IgD-negative memory B cell (primary cell): ENCODE results near the gene PTGER3. TPM values are rescaled to one million over a fixed set of nuclear protein-coding genes. Genes with fewer than 3 reads are reported as not detected.
"Not testable (repeated sequence)": the region's sequence is repeated elsewhere in the genome, so short reads cannot be mapped to it uniquely, and the experiment has no call there.

Experiments used
- H3K27ac Mint-ChIP-seq, 3 donors: one replicate each; pipeline ENCODE4 v1.8.0; 2020 to 2022; ENCODE audit warnings: mild to moderate bottlenecking in 3 of 3, mixed read lengths in 3 of 3, moderate library complexity in 1 of 3
- H3K27me3 Mint-ChIP-seq: one replicate; pipeline ENCODE4 v1.8.0; 2021; ENCODE audit warnings: mixed read lengths
- H3K36me3 Mint-ChIP-seq: one replicate; pipeline ENCODE4 v1.8.0; 2020; ENCODE audit warnings: mild to moderate bottlenecking, mixed read lengths
- H3K4me1 Mint-ChIP-seq, 3 donors: one replicate each; pipeline ENCODE4 v1.8.0; 2020 to 2022; ENCODE audit warnings: mixed read lengths in 3 of 3, mild to moderate bottlenecking in 1 of 3
- H3K4me3 Mint-ChIP-seq, 4 donors: one replicate each; pipeline ENCODE4 v1.8.0; 2020 to 2022; ENCODE audit warnings: mild to moderate bottlenecking in 4 of 4, mixed read lengths in 4 of 4, moderate library complexity in 3 of 4
- H3K9me3 Mint-ChIP-seq, 3 donors: one replicate each; pipeline ENCODE4 v1.8.0; 2020 to 2021; ENCODE audit warnings: mixed read lengths in 3 of 3, mild to moderate bottlenecking in 1 of 3
- polyA plus RNA-seq: library from polyadenylated mRNA; unstranded; fragments of 300-500 nt; fragmentation: Illumina TruSeq; gene quantifications from one replicate; pipeline ENCODE4 v1.2.3, GENCODE V29; 2021

PTGER3 gene
- polyA plus RNA-seq, 1 donor from 2014 or later = not detected

- Mint-ChIP-seq H3K27ac (no peak overlapping the region), H3K4me3 (no peak overlapping the region), H3K4me1 (no peaks in the 10 kb centered on the region), H3K9me3 (no peaks in the 10 kb centered on the region), H3K27me3 (peaks cover 5% of the 10 kb centered on the region), H3K36me3 (no peaks in the 10 kb centered on the region)
Measured at GRCh38 chr1:71001624-71002023, 46.0 kb downstream of the PTGER3 start.

GRCh38 chr1:70997793-70998192, 49.8 kb downstream of the PTGER3 start:
- H3K36me3 Mint-ChIP-seq = no peaks in the 10 kb centered on the region
- no peak overlapping the region for H3K27ac Mint-ChIP-seq
- no peaks in the 10 kb centered on the region for H3K9me3 Mint-ChIP-seq
- H3K27me3 Mint-ChIP-seq = peaks cover 7% of the 10 kb centered on the region
- H3K4me1 Mint-ChIP-seq = no peaks in the 10 kb centered on the region
- no peak overlapping the region for H3K4me3 Mint-ChIP-seq

GRCh38 chr1:70994753-70995268, 52.8 kb downstream of the PTGER3 start:
- Mint-ChIP-seq H3K9me3 (no peaks in the 10 kb centered on the region), H3K4me1 (no peaks in the 10 kb centered on the region), H3K27me3 (peaks cover 7% of the 10 kb centered on the region), H3K4me3 (no peak overlapping the region), H3K27ac (no peak overlapping the region), H3K36me3 (no peaks in the 10 kb centered on the region)

GRCh38 chr1:70993798-70994197, 53.8 kb downstream of the PTGER3 start:
- H3K4me1 Mint-ChIP-seq = no peaks in the 10 kb centered on the region
- H3K9me3 Mint-ChIP-seq = no peaks in the 10 kb centered on the region
- peaks cover 7% of the 10 kb centered on the region for H3K27me3 Mint-ChIP-seq
- H3K27ac Mint-ChIP-seq = no peak overlapping the region
- no peaks in the 10 kb centered on the region for H3K36me3 Mint-ChIP-seq
- no peak overlapping the region for H3K4me3 Mint-ChIP-seq

- Mint-ChIP-seq H3K9me3 (no peaks in the 10 kb centered on the region), H3K4me3 (no peak overlapping the region), H3K27me3 (peaks cover 3% of the 10 kb centered on the region), H3K27ac (no peak overlapping the region), H3K36me3 (no peaks in the 10 kb centered on the region), H3K4me1 (no peaks in the 10 kb centered on the region)
Measured at GRCh38 chr1:70992521-70992920, 55.1 kb downstream of the PTGER3 start.

- Mint-ChIP-seq H3K27ac (no peak overlapping the region), H3K36me3 (no peaks in the 10 kb centered on the region), H3K4me3 (no peak overlapping the region), H3K4me1 (no peaks in the 10 kb centered on the region), H3K9me3 (no peaks in the 10 kb centered on the region), H3K27me3 (peaks cover 2% of the 10 kb centered on the region)
Measured at GRCh38 chr1:70990469-70991253, 57.0 kb downstream of the PTGER3 start.

GRCh38 chr1:70987497-70987896, 60.1 kb downstream of the PTGER3 start:
- no peak overlapping the region for H3K4me3 Mint-ChIP-seq
- no peaks in the 10 kb centered on the region for H3K36me3 Mint-ChIP-seq
- H3K27me3 Mint-ChIP-seq = peaks cover 3% of the 10 kb centered on the region
- peaks cover 0 to 1% (median 0%) of the 10 kb centered on the region in 3 donors for H3K9me3 Mint-ChIP-seq
- H3K27ac Mint-ChIP-seq = no peak overlapping the region
- H3K4me1 Mint-ChIP-seq = no peaks in the 10 kb centered on the region

- H3K27ac Mint-ChIP-seq, H3K4me3 Mint-ChIP-seq, H3K36me3 Mint-ChIP-seq, H3K27me3 Mint-ChIP-seq, H3K9me3 Mint-ChIP-seq, H3K4me1 Mint-ChIP-seq: not testable (repeated sequence)
Measured at GRCh38 chr1:70985776-70986225, 61.8 kb downstream of the PTGER3 start.

GRCh38 chr1:70985278-70985677, 62.3 kb downstream of the PTGER3 start:
- H3K9me3 Mint-ChIP-seq, H3K4me3 Mint-ChIP-seq, H3K27ac Mint-ChIP-seq, H3K4me1 Mint-ChIP-seq, H3K27me3 Mint-ChIP-seq, H3K36me3 Mint-ChIP-seq: not testable (repeated sequence)

GRCh38 chr1:70980361-70980760, 67.3 kb downstream of the PTGER3 start:
- Mint-ChIP-seq H3K36me3 (no peaks in the 10 kb centered on the region), H3K4me3 (no peak overlapping the region), H3K4me1 (peaks cover 0 to 2% (median 2%) of the 10 kb centered on the region in 3 donors), H3K27me3 (peaks cover 3% of the 10 kb centered on the region), H3K9me3 (peaks cover 0 to 1% (median 0%) of the 10 kb centered on the region in 3 donors), H3K27ac (no peak overlapping the region)

GRCh38 chr1:70979881-70980280, 67.7 kb downstream of the PTGER3 start:
- peaks cover 0 to 2% (median 2%) of the 10 kb centered on the region in 3 donors for H3K4me1 Mint-ChIP-seq
- no peak overlapping the region for H3K27ac Mint-ChIP-seq
- H3K4me3 Mint-ChIP-seq = no peak overlapping the region
- H3K27me3 Mint-ChIP-seq = peaks cover 3% of the 10 kb centered on the region
- H3K9me3 Mint-ChIP-seq = peaks cover 0 to 1% (median 0%) of the 10 kb centered on the region in 3 donors
- no peaks in the 10 kb centered on the region for H3K36me3 Mint-ChIP-seq

- Mint-ChIP-seq H3K27me3 (peaks cover 3% of the 10 kb centered on the region), H3K9me3 (no peaks in the 10 kb centered on the region), H3K36me3 (no peaks in the 10 kb centered on the region), H3K4me3 (no peak overlapping the region), H3K4me1 (peaks cover 0 to 4% (median 2%) of the 10 kb centered on the region in 3 donors), H3K27ac (no peak overlapping the region)
Measured at GRCh38 chr1:70979313-70979712, 68.3 kb downstream of the PTGER3 start.

GRCh38 chr1:70978623-70979022, 69.0 kb downstream of the PTGER3 start:
- H3K4me3 Mint-ChIP-seq = no peak overlapping the region
- H3K4me1 Mint-ChIP-seq = peaks cover 0 to 4% (median 2%) of the 10 kb centered on the region in 3 donors
- H3K27ac Mint-ChIP-seq = no peak overlapping the region
- no peaks in the 10 kb centered on the region for H3K9me3 Mint-ChIP-seq
- H3K36me3 Mint-ChIP-seq = no peaks in the 10 kb centered on the region
- peaks cover under 1% of the 10 kb centered on the region for H3K27me3 Mint-ChIP-seq

- no peak overlapping the region for H3K27ac Mint-ChIP-seq
- peaks cover 0 to 4% (median 2%) of the 10 kb centered on the region in 3 donors for H3K4me1 Mint-ChIP-seq
- no peaks in the 10 kb centered on the region for H3K9me3 Mint-ChIP-seq
- no peak overlapping the region for H3K4me3 Mint-ChIP-seq
- no peaks in the 10 kb centered on the region for H3K36me3 Mint-ChIP-seq
- H3K27me3 Mint-ChIP-seq = no peaks in the 10 kb centered on the region
Measured at GRCh38 chr1:70977575-70977974, 70.0 kb downstream of the PTGER3 start.

GRCh38 chr1:70977041-70977440, 70.6 kb downstream of the PTGER3 start:
- Mint-ChIP-seq H3K4me1 (peaks cover 0 to 4% (median 2%) of the 10 kb centered on the region in 3 donors), H3K27me3 (no peaks in the 10 kb centered on the region), H3K36me3 (no peaks in the 10 kb centered on the region), H3K4me3 (no peak overlapping the region), H3K27ac (no peak overlapping the region), H3K9me3 (no peaks in the 10 kb centered on the region)

- H3K36me3 Mint-ChIP-seq = no peaks in the 10 kb centered on the region
- no peak overlapping the region for H3K27ac Mint-ChIP-seq
- no peaks in the 10 kb centered on the region for H3K9me3 Mint-ChIP-seq
- H3K4me1 Mint-ChIP-seq = peaks cover 0 to 2% (median 0%) of the 10 kb centered on the region in 3 donors
- H3K27me3 Mint-ChIP-seq = no peaks in the 10 kb centered on the region
- no peak overlapping the region for H3K4me3 Mint-ChIP-seq
Measured at GRCh38 chr1:70973754-70974153, 73.9 kb downstream of the PTGER3 start.
